ENCODE measurements around the gene PHB1.

Gene PHB1

GRCh38 chr17:49414622-49415350 is at the start of gene PHB1:
TSS of gene PHB1 (minus strand) at chr17:49414882. CDS start at chr17:49413264, 1,618 bp downstream.
- in situ Hi-C loops (cut with HindIII; ENCODE audit: low pct_ligation_motif_present, low pct_unique_long_range_greater_than_20kb, low sequenced_read_pairs) = no loop called here
- peak; percentile 99 for DNase-seq

GRCh38 chr17:49464049-49464448 is 49.4 kb upstream of the PHB1 start:
- in situ Hi-C loops (cut with HindIII; ENCODE audit: low pct_ligation_motif_present, low pct_unique_long_range_greater_than_20kb, low sequenced_read_pairs) = no loop called here
- no peak for DNase-seq

GRCh38 chr17:49461580-49461979 is 46.9 kb upstream of the PHB1 start:
- DNase-seq = no peak
- in situ Hi-C loops (cut with HindIII; ENCODE audit: low pct_ligation_motif_present, low pct_unique_long_range_greater_than_20kb, low sequenced_read_pairs) = no loop called here

GRCh38 chr17:49460401-49460800 is 45.7 kb upstream of the PHB1 start:
- no peak for DNase-seq
- in situ Hi-C loops (cut with HindIII; ENCODE audit: low pct_ligation_motif_present, low pct_unique_long_range_greater_than_20kb, low sequenced_read_pairs) = no loop called here

- in situ Hi-C loops (cut with HindIII; ENCODE audit: low pct_ligation_motif_present, low pct_unique_long_range_greater_than_20kb, low sequenced_read_pairs) = no loop called here
- DNase-seq = no peak
Observed at GRCh38 chr17:49459401-49459984, 44.8 kb upstream of the PHB1 start.

GRCh38 chr17:49457564-49458535 is 43.2 kb upstream of the PHB1 start:
- in situ Hi-C loops (cut with HindIII; ENCODE audit: low pct_ligation_motif_present, low pct_unique_long_range_greater_than_20kb, low sequenced_read_pairs) = no loop called here
- no peak for DNase-seq

GRCh38 chr17:49456183-49456965 is 41.7 kb upstream of the PHB1 start:
- in situ Hi-C loops (cut with HindIII; ENCODE audit: low pct_ligation_motif_present, low pct_unique_long_range_greater_than_20kb, low sequenced_read_pairs) = no loop called here
- DNase-seq = peak; percentile 25

GRCh38 chr17:49455272-49455861 is 40.7 kb upstream of the PHB1 start:
- DNase-seq = no peak
- in situ Hi-C loops (cut with HindIII; ENCODE audit: low pct_ligation_motif_present, low pct_unique_long_range_greater_than_20kb, low sequenced_read_pairs) = no loop called here

- in situ Hi-C loops (cut with HindIII; ENCODE audit: low pct_ligation_motif_present, low pct_unique_long_range_greater_than_20kb, low sequenced_read_pairs) = no loop called here
- DNase-seq = no peak
Observed at GRCh38 chr17:49454050-49454449, 39.4 kb upstream of the PHB1 start.

GRCh38 chr17:49452661-49453060 is 38.0 kb upstream of the PHB1 start:
- in situ Hi-C loops (cut with HindIII; ENCODE audit: low pct_ligation_motif_present, low pct_unique_long_range_greater_than_20kb, low sequenced_read_pairs) = no loop called here
- no peak for DNase-seq

GRCh38 chr17:49452201-49452600 is 37.5 kb upstream of the PHB1 start:
- in situ Hi-C loops (cut with HindIII; ENCODE audit: low pct_ligation_motif_present, low pct_unique_long_range_greater_than_20kb, low sequenced_read_pairs) = no loop called here
- DNase-seq = no peak

- DNase-seq = no peak
- in situ Hi-C loops (cut with HindIII; ENCODE audit: low pct_ligation_motif_present, low pct_unique_long_range_greater_than_20kb, low sequenced_read_pairs) = no loop called here
Observed at GRCh38 chr17:49450735-49451134, 36.1 kb upstream of the PHB1 start.

GRCh38 chr17:49450181-49450580 is 35.5 kb upstream of the PHB1 start:
- DNase-seq = no peak
- in situ Hi-C loops (cut with HindIII; ENCODE audit: low pct_ligation_motif_present, low pct_unique_long_range_greater_than_20kb, low sequenced_read_pairs) = no loop called here

- in situ Hi-C loops (cut with HindIII; ENCODE audit: low pct_ligation_motif_present, low pct_unique_long_range_greater_than_20kb, low sequenced_read_pairs) = loop anchor here (25.0 kb wide), 1 partner anchor 90 kb away; no protein-coding TSS in a partner anchor
- no peak for DNase-seq
Observed at GRCh38 chr17:49447628-49448302, 33.1 kb upstream of the PHB1 start.

GRCh38 chr17:49445591-49445990 is 30.9 kb upstream of the PHB1 start:
- DNase-seq = no peak
- in situ Hi-C loops (cut with HindIII; ENCODE audit: low pct_ligation_motif_present, low pct_unique_long_range_greater_than_20kb, low sequenced_read_pairs) = loop anchor here (25.0 kb wide), 1 partner anchor 92 kb away; no protein-coding TSS in a partner anchor

- DNase-seq = no peak
Observed at GRCh38 chr17:49444384-49444783, 29.7 kb upstream of the PHB1 start.

GRCh38 chr17:49443862-49444261 is 29.2 kb upstream of the PHB1 start:
- DNase-seq = no peak
- in situ Hi-C loops (cut with HindIII; ENCODE audit: low pct_ligation_motif_present, low pct_unique_long_range_greater_than_20kb, low sequenced_read_pairs) = loop anchor here (25.0 kb wide), 1 partner anchor 93 kb away; no protein-coding TSS in a partner anchor

More at GRCh38 chr17:49444384-49444783, 29.7 kb upstream of the PHB1 start:
- in situ Hi-C loops (cut with HindIII; ENCODE audit: low pct_ligation_motif_present, low pct_unique_long_range_greater_than_20kb, low sequenced_read_pairs) = loop anchor here (25.0 kb wide), 1 partner anchor 93 kb away; no protein-coding TSS in a partner anchor
